ENCODE results near the gene PCDHA8. TPM values are rescaled to one million over a fixed set of nuclear protein-coding genes. Genes with fewer than 3 reads are reported as not detected.
A peak's percentile ranks its signal among the peaks of the same experiment; 100 is the strongest.
"Not testable (repeated sequence)": the region's sequence is repeated elsewhere in the genome, so short reads cannot be mapped to it uniquely, and the experiment has no call there.

The PCDHA8 gene
- total RNA-seq (1 to 10 TPM in 1 of 2 donors, under 1 TPM in 1; 0.99 to 2.2 TPM), polyA plus RNA-seq (ENCODE audit: insufficient read length in 2 of 2) (1 to 10 TPM in 1 of 2 donors, under 1 TPM in 1; 0.63 to 4.3 TPM)
- long read RNA-seq, donor 1 = 0 reads
- long read RNA-seq, donor 2 = 0 reads
- long read RNA-seq, donor 3, partial matches to known transcripts = 0 of 1 reads
- long read RNA-seq, donor 3, other reads (novel, unspliced or antisense) = 0 of 1 reads
- long read RNA-seq, donor 4 = 0 reads

- H3K27me3 ChIP-seq (ENCODE audit: control insufficient read depth, insufficient read depth, low read length) = no peaks in the 10 kb centered on the region
- peaks cover 2% of the 10 kb centered on the region for H3K36me3 ChIP-seq (ENCODE audit: control insufficient read depth, insufficient read depth, low read length)
- H3K9me3 ChIP-seq (ENCODE audit: control insufficient read depth, insufficient read depth, low read length) = peaks cover 4% of the 10 kb centered on the region
- 24% methylated on average over 42 of the region's 47 CpGs for WGBS (ENCODE audit: insufficient coverage)
- no peaks in the 10 kb centered on the region for H3K4me1 ChIP-seq (ENCODE audit: control insufficient read depth, insufficient read depth, low read length)
- no peak within 1 kb of the TSS for H3K4me3 ChIP-seq (ENCODE audit: low read depth, low read length)
- peak in 1 of 6 donors; percentile 38 for DNase-seq (ENCODE audit: low read depth in 4 of 6, low spot score in 6 of 6)
- H3K27ac ChIP-seq (ENCODE audit: low read depth, low read length) = no peak within 1 kb of the TSS
Observed at GRCh38 chr5:140840978-140841962, at the start of gene PCDHA8. TSS of gene PCDHA8 (plus strand) at chr5:140841187. CDS start at chr5:140841322, 135 bp downstream.

- WGBS (ENCODE audit: insufficient coverage) = 18% methylated on average over 24 of the region's 27 CpGs
- H3K36me3 ChIP-seq (ENCODE audit: control insufficient read depth, insufficient read depth, low read length) = peaks cover 8% of the 10 kb centered on the region
- no peaks in the 10 kb centered on the region for H3K27me3 ChIP-seq (ENCODE audit: control insufficient read depth, insufficient read depth, low read length)
- peaks cover 14% of the 10 kb centered on the region for H3K9me3 ChIP-seq (ENCODE audit: control insufficient read depth, insufficient read depth, low read length)
- peak in 2 of 6 donors; percentile 37 to 47 for DNase-seq (ENCODE audit: low read depth in 4 of 6, low spot score in 6 of 6)
- H3K27ac ChIP-seq (ENCODE audit: low read depth, low read length) = no peak within 1 kb of the TSS
- H3K4me3 ChIP-seq (ENCODE audit: low read depth, low read length) = no peak within 1 kb of the TSS
- H3K4me1 ChIP-seq (ENCODE audit: control insufficient read depth, insufficient read depth, low read length) = no peaks in the 10 kb centered on the region
Observed at GRCh38 chr5:140794595-140795258, 46.3 kb upstream of the PCDHA8 start, which contains the start of gene PCDHA2. TSS of gene PCDHA2 (plus strand) at chr5:140794852.

- no peak overlapping the region for H3K27ac ChIP-seq (ENCODE audit: low read depth, low read length)
- no peak overlapping the region for H3K4me3 ChIP-seq (ENCODE audit: low read depth, low read length)
- peaks cover 8% of the 10 kb centered on the region for H3K36me3 ChIP-seq (ENCODE audit: control insufficient read depth, insufficient read depth, low read length)
- peak in 2 of 6 donors; percentile 9 to 17 for DNase-seq (ENCODE audit: low read depth in 4 of 6, low spot score in 6 of 6)
- H3K4me1 ChIP-seq (ENCODE audit: control insufficient read depth, insufficient read depth, low read length) = no peaks in the 10 kb centered on the region
- peaks cover 14% of the 10 kb centered on the region for H3K9me3 ChIP-seq (ENCODE audit: control insufficient read depth, insufficient read depth, low read length)
- H3K27me3 ChIP-seq (ENCODE audit: control insufficient read depth, insufficient read depth, low read length) = no peaks in the 10 kb centered on the region
- WGBS (ENCODE audit: insufficient coverage) = 0% methylated on average over 2 of the region's 15 CpGs
Observed at GRCh38 chr5:140795259-140795641, 45.7 kb upstream of the PCDHA8 start.

- H3K9me3 ChIP-seq (ENCODE audit: control insufficient read depth, insufficient read depth, low read length) = peaks cover 14% of the 10 kb centered on the region
Observed at GRCh38 chr5:140796072-140796717, 44.8 kb upstream of the PCDHA8 start.

GRCh38 chr5:140796718-140797095, 44.3 kb upstream of the PCDHA8 start:
- Histone ChIP-seq H3K4me1 (ENCODE audit: control insufficient read depth, insufficient read depth, low read length) (no peaks in the 10 kb centered on the region), H3K9me3 (ENCODE audit: control insufficient read depth, insufficient read depth, low read length) (peaks cover 14% of the 10 kb centered on the region), H3K27ac (ENCODE audit: low read depth, low read length) (no peak overlapping the region), H3K27me3 (ENCODE audit: control insufficient read depth, insufficient read depth, low read length) (no peaks in the 10 kb centered on the region), H3K36me3 (ENCODE audit: control insufficient read depth, insufficient read depth, low read length) (peaks cover 8% of the 10 kb centered on the region), H3K4me3 (ENCODE audit: low read depth, low read length) (no peak overlapping the region)
- DNase-seq (ENCODE audit: low read depth in 4 of 6, low spot score in 6 of 6) = no peak
- WGBS (ENCODE audit: insufficient coverage) = 48% methylated on average over 39 of the region's 39 CpGs

More at GRCh38 chr5:140796072-140796717, 44.8 kb upstream of the PCDHA8 start:
- not testable (repeated sequence) for H3K27ac ChIP-seq (ENCODE audit: low read depth, low read length); H3K4me1 ChIP-seq (ENCODE audit: control insufficient read depth, insufficient read depth, low read length); H3K4me3 ChIP-seq (ENCODE audit: low read depth, low read length); DNase-seq (ENCODE audit: low read depth in 4 of 6, low spot score in 6 of 6); H3K36me3 ChIP-seq (ENCODE audit: control insufficient read depth, insufficient read depth, low read length); H3K27me3 ChIP-seq (ENCODE audit: control insufficient read depth, insufficient read depth, low read length)
- 46% methylated on average over 72 of the region's 72 CpGs for WGBS (ENCODE audit: insufficient coverage)

- 21% methylated on average over 21 of the region's 29 CpGs for WGBS (ENCODE audit: insufficient coverage)
- Histone ChIP-seq H3K27me3 (ENCODE audit: control insufficient read depth, insufficient read depth, low read length) (no peaks in the 10 kb centered on the region), H3K4me3 (ENCODE audit: low read depth, low read length) (peak within 1 kb of the TSS; percentile 11), H3K27ac (ENCODE audit: low read depth, low read length) (no peak within 1 kb of the TSS), H3K9me3 (ENCODE audit: control insufficient read depth, insufficient read depth, low read length) (peaks cover 17% of the 10 kb centered on the region), H3K4me1 (ENCODE audit: control insufficient read depth, insufficient read depth, low read length) (no peaks in the 10 kb centered on the region), H3K36me3 (ENCODE audit: control insufficient read depth, insufficient read depth, low read length) (peaks cover 16% of the 10 kb centered on the region)
- peak in 2 of 6 donors; percentile 44 to 75 for DNase-seq (ENCODE audit: low read depth in 4 of 6, low spot score in 6 of 6)
Observed at GRCh38 chr5:140800816-140801493, 40.0 kb upstream of the PCDHA8 start, which contains the start of gene PCDHA3. TSS of gene PCDHA3 (plus strand) at chr5:140801057.

- no peaks in the 10 kb centered on the region for H3K4me1 ChIP-seq (ENCODE audit: control insufficient read depth, insufficient read depth, low read length)
- H3K27ac ChIP-seq (ENCODE audit: low read depth, low read length) = no peak overlapping the region
- WGBS (ENCODE audit: insufficient coverage) = 2% methylated on average over 5 of the region's 16 CpGs
- peak in 2 of 6 donors; percentile 17 to 44 for DNase-seq (ENCODE audit: low read depth in 4 of 6, low spot score in 6 of 6)
- H3K36me3 ChIP-seq (ENCODE audit: control insufficient read depth, insufficient read depth, low read length) = peaks cover 15% of the 10 kb centered on the region
- no peaks in the 10 kb centered on the region for H3K27me3 ChIP-seq (ENCODE audit: control insufficient read depth, insufficient read depth, low read length)
- no peak overlapping the region for H3K4me3 ChIP-seq (ENCODE audit: low read depth, low read length)
- peaks cover 17% of the 10 kb centered on the region for H3K9me3 ChIP-seq (ENCODE audit: control insufficient read depth, insufficient read depth, low read length)
Observed at GRCh38 chr5:140801494-140801841, 39.5 kb upstream of the PCDHA8 start.

- 39% methylated on average over 45 of the region's 45 CpGs for WGBS (ENCODE audit: insufficient coverage)
- not testable (repeated sequence) for H3K27ac ChIP-seq (ENCODE audit: low read depth, low read length); H3K27me3 ChIP-seq (ENCODE audit: control insufficient read depth, insufficient read depth, low read length); H3K4me3 ChIP-seq (ENCODE audit: low read depth, low read length); DNase-seq (ENCODE audit: low read depth in 4 of 6, low spot score in 6 of 6); H3K36me3 ChIP-seq (ENCODE audit: control insufficient read depth, insufficient read depth, low read length); H3K4me1 ChIP-seq (ENCODE audit: control insufficient read depth, insufficient read depth, low read length)
- peaks cover 10% of the 10 kb centered on the region for H3K9me3 ChIP-seq (ENCODE audit: control insufficient read depth, insufficient read depth, low read length)
Observed at GRCh38 chr5:140802381-140802780, 38.6 kb upstream of the PCDHA8 start.
